OCI-LY7 (cell line): ENCODE results near the gene NLGN1. TPM values are rescaled to one million over a fixed set of nuclear protein-coding genes. Genes with fewer than 3 reads are reported as not detected.

ENCODE experiments used
- BruUV-seq: library from RNA; stranded (reverse); fragments of 400-500 nt; replicated peaks from 2 replicates; lab custom pipeline; 2021; lab: Mats Ljungman, UMichigan
- CTCF ChIA-PET: fragments of 300-600 bp; sonication (Branson Sonifier 250); formaldehyde crosslinking; loops from one replicate; lab custom pipeline; 2022; ENCODE audit warnings: antibody characterized with exemption; ENCODE audit not compliant: unreplicated experiment; lab: Charles Lee
- POLR2A ChIA-PET: fragments of 300-600 bp; sonication (Branson Sonifier 250); formaldehyde crosslinking; loops from one replicate; lab custom pipeline; 2022; ENCODE audit warnings: antibody characterized with exemption; lab: Charles Lee
- DNase-seq: peaks from one replicate; pipeline ENCODE4 v3.0.0-alpha.2; 2015; ENCODE audit warnings: low spot score
- H2AFZ ChIP-seq: fragments of 200-600 bp; sonication (generic), shearing (Covaris generic); 2 replicates; pipeline ENCODE4 v1.6.1; 2014; ENCODE audit warnings: mild to moderate bottlenecking, antibody characterized with exemption, low read length, moderate library complexity
- H3K27ac ChIP-seq: fragments of 200-600 bp; sonication (generic); 2 replicates; pipeline ENCODE4 v1.5.1; 2014; ENCODE audit warnings: mixed run types, low read depth, mild to moderate bottlenecking, moderate library complexity, low read length, inconsistent platforms; ENCODE audit not compliant: poor library complexity, severe bottlenecking
- H3K36me3 ChIP-seq: fragments of 200-600 bp; sonication (generic); 2 replicates; pipeline ENCODE4 v1.6.1; 2014; ENCODE audit warnings: mild to moderate bottlenecking, antibody characterized with exemption, low read length, moderate library complexity, mixed read lengths; ENCODE audit not compliant: insufficient read depth
- H3K4me1 ChIP-seq: fragments of 200-600 bp; sonication (generic); 2 replicates; pipeline ENCODE4 v1.5.1; 2014; ENCODE audit warnings: mild to moderate bottlenecking, low read length; ENCODE audit not compliant: insufficient read depth, poor library complexity, severe bottlenecking
- H3K4me2 ChIP-seq: fragments of 200-600 bp; sonication (generic); 2 replicates; pipeline ENCODE4 v1.6.1; 2014; ENCODE audit warnings: mild to moderate bottlenecking, low read length
- H3K4me3 ChIP-seq: fragments of 200-600 bp; sonication (generic); 2 replicates; pipeline ENCODE4 v1.5.1; 2014; ENCODE audit warnings: mild to moderate bottlenecking, low read depth, low read length; ENCODE audit not compliant: poor library complexity, severe bottlenecking
- H3K79me2 ChIP-seq: fragments of 200-600 bp; sonication (generic); 2 replicates; pipeline ENCODE4 v1.6.1; 2016; ENCODE audit warnings: low read depth, mild to moderate bottlenecking, low read length, moderate library complexity, mixed read lengths; ENCODE audit not compliant: insufficient read depth
- H3K9me2 ChIP-seq: fragments of 200-600 bp; sonication (generic); 2 replicates; pipeline ENCODE4 v1.6.1; 2016; ENCODE audit warnings: mild to moderate bottlenecking, low read length, mixed read lengths; ENCODE audit not compliant: insufficient read depth
- H3K9me3 ChIP-seq: fragments of 200-600 bp; sonication (generic); 2 replicates; pipeline ENCODE4 v1.6.1; 2014; ENCODE audit warnings: mild to moderate bottlenecking, mixed run types, low read length, mixed read lengths
- H4K20me1 ChIP-seq: fragments of 200-600 bp; sonication (generic); 2 replicates; pipeline ENCODE4 v1.6.1; 2014; ENCODE audit warnings: mild to moderate bottlenecking, antibody characterized with exemption, low read length, moderate library complexity, mixed read lengths; ENCODE audit not compliant: insufficient read depth
- CTCF ChIP-seq: fragments of 200-600 bp; sonication (generic); conservative IDR thresholded peaks from 2 replicates; pipeline ENCODE4 v1.5.1; 2014; ENCODE audit warnings: mild to moderate bottlenecking, antibody characterized with exemption, low read length, moderate library complexity, mixed read lengths
- EZH2phosphoT487 ChIP-seq: fragments of 200-600 bp; sonication (generic); IDR thresholded peaks from 2 replicates; pipeline ENCODE4 v1.6.1; 2018; ENCODE audit warnings: low read depth, borderline replicate concordance, mild to moderate bottlenecking, mixed run types, antibody characterized with exemption, low read length, moderate library complexity, mixed read lengths
- intact Hi-C: fragments of 100-400 bp; cut with micrococcal nuclease; formaldehyde crosslinking; loops from one replicate; pipeline ENCODE4 v1.10.0; 2022; ENCODE audit not compliant: unreplicated experiment
- total RNA-seq, 2 experiments: library from RNA; depleted of rRNA in 1 of 2; stranded (reverse); fragments of >200 nt in 1 of 2; shearing (Covaris generic) in 1 of 2; gene quantifications; 2 replicates each; pipeline ENCODE4 v1.2.3, GENCODE V29; 2014 to 2022

NLGN1 gene
- total RNA-seq, 2 experiments from 2014 or later: not detected

GRCh38 chr3:173744895-173745294 lies 347.4 kb downstream of the NLGN1 start:
- intact Hi-C loops: no loop called here
- Histone ChIP-seq H3K4me3 (no peak overlapping the region), H3K27ac (no peak overlapping the region), H2AFZ (no peak overlapping the region), H3K9me3 (no peaks in the 10 kb centered on the region), H3K9me2 (no peaks in the 10 kb centered on the region), H4K20me1 (no peaks in the 10 kb centered on the region), H3K4me1 (no peaks in the 10 kb centered on the region), H3K4me2 (no peak overlapping the region), H3K79me2 (no peaks in the 10 kb centered on the region), H3K36me3 (no peaks in the 10 kb centered on the region)
- CTCF ChIA-PET: no interaction called here
- DNase-seq: no peak
- POLR2A ChIA-PET: no interaction called here
- TF ChIP-seq CTCF (no peak), EZH2phosphoT487 (no peak)
- no TSS peak for BruUV-seq

GRCh38 chr3:173745952-173746682 lies 348.6 kb downstream of the NLGN1 start:
- Histone ChIP-seq H3K27ac (no peak overlapping the region), H3K4me2 (no peak overlapping the region), H3K4me3 (no peak overlapping the region), H3K4me1 (no peaks in the 10 kb centered on the region), H3K79me2 (no peaks in the 10 kb centered on the region), H3K9me2 (no peaks in the 10 kb centered on the region), H3K36me3 (no peaks in the 10 kb centered on the region), H4K20me1 (no peaks in the 10 kb centered on the region), H3K9me3 (no peaks in the 10 kb centered on the region), H2AFZ (no peak overlapping the region)
- TF ChIP-seq CTCF: no peak
- TF ChIP-seq EZH2phosphoT487: no peak
- intact Hi-C loops: no loop called here
- no TSS peak for BruUV-seq
- ChIA-PET POLR2A (no interaction called here), CTCF (no interaction called here)
- no peak for DNase-seq

GRCh38 chr3:173747427-173747826 lies 349.9 kb downstream of the NLGN1 start:
- intact Hi-C loops: no loop called here
- TF ChIP-seq EZH2phosphoT487 (no peak), CTCF (no peak)
- Histone ChIP-seq H3K9me2 (no peaks in the 10 kb centered on the region), H3K4me1 (no peaks in the 10 kb centered on the region), H3K79me2 (no peaks in the 10 kb centered on the region), H3K36me3 (no peaks in the 10 kb centered on the region), H3K4me2 (no peak overlapping the region), H4K20me1 (no peaks in the 10 kb centered on the region), H2AFZ (no peak overlapping the region), H3K4me3 (no peak overlapping the region), H3K9me3 (no peaks in the 10 kb centered on the region), H3K27ac (no peak overlapping the region)
- no TSS peak for BruUV-seq
- no peak for DNase-seq
- ChIA-PET CTCF (no interaction called here), POLR2A (interaction anchor here (0.6 kb wide), 1 partner anchor 984 kb away, joined by 3 read pairs; no protein-coding TSS in a partner anchor)
